GM10266 (cell line): ENCODE data around the gene TFDP1.
"Not testable (repeated sequence)": the region's sequence is repeated elsewhere in the genome, so short reads cannot be mapped to it uniquely, and the experiment has no call there.

Experiments used
- DNase-seq: peaks from one replicate; pipeline ENCODE4 v3.0.0; 2012; ENCODE audit errors: extremely low spot score
- CTCF ChIP-seq: IDR thresholded peaks from 2 replicates; pipeline ENCODE4 v1.5.1; 2012; ENCODE audit warnings: mild to moderate bottlenecking, low read depth; ENCODE audit not compliant: control insufficient read depth, insufficient read depth; ENCODE audit errors: missing control alignments

Gene TFDP1

GRCh38 chr13:113562844-113563243 is 21.7 kb upstream of the TFDP1 start:
- no peak for TF ChIP-seq CTCF
- no peak for DNase-seq

- not testable (repeated sequence) for DNase-seq
Measured at GRCh38 chr13:113563511-113563910, 21.0 kb upstream of the TFDP1 start.

- DNase-seq, result no peak
- TF ChIP-seq CTCF, result no peak
Measured at GRCh38 chr13:113564331-113565023, 20.1 kb upstream of the TFDP1 start.

- no peak for TF ChIP-seq CTCF
- DNase-seq, result no peak
Measured at GRCh38 chr13:113565526-113566226, 18.9 kb upstream of the TFDP1 start.

- TF ChIP-seq CTCF, result no peak
- DNase-seq, result no peak
Measured at GRCh38 chr13:113566227-113566561, 18.4 kb upstream of the TFDP1 start.

GRCh38 chr13:113567681-113568080 is 16.9 kb upstream of the TFDP1 start:
- no peak for TF ChIP-seq CTCF
- no peak for DNase-seq

- no peak for TF ChIP-seq CTCF
- no peak for DNase-seq
Measured at GRCh38 chr13:113573065-113573464, 11.5 kb upstream of the TFDP1 start.
